IPS DF 6.9 (cell line): ENCODE results near the gene UBR2.
"Not testable (repeated sequence)": the region's sequence is repeated elsewhere in the genome, so short reads cannot be mapped to it uniquely, and the experiment has no call there.

ENCODE experiments used
- DNase-seq: peaks from one replicate; pipeline ENCODE4 v3.0.0-alpha.2; 2013; ENCODE audit warnings: low read depth, low spot score
- H3K27ac ChIP-seq: one replicate; pipeline ENCODE4 v1.5.1; 2013; ENCODE audit warnings: low read length, control low read depth
- H3K27me3 ChIP-seq: 2 replicates; pipeline ENCODE4 v1.6.1; 2013; ENCODE audit warnings: mild to moderate bottlenecking, low read length; ENCODE audit not compliant: control insufficient read depth, insufficient read depth
- H3K36me3 ChIP-seq: 2 replicates; pipeline ENCODE4 v1.6.1; 2013; ENCODE audit warnings: low read length; ENCODE audit not compliant: control insufficient read depth, insufficient read depth
- H3K4me1 ChIP-seq: 2 replicates; pipeline ENCODE4 v1.6.1; 2013; ENCODE audit warnings: low read length; ENCODE audit not compliant: control insufficient read depth, insufficient read depth
- H3K4me3 ChIP-seq: 2 replicates; pipeline ENCODE4 v1.5.1; 2013; ENCODE audit warnings: mild to moderate bottlenecking, low read length
- H3K9me3 ChIP-seq: 2 replicates; pipeline ENCODE4 v1.6.1; 2013; ENCODE audit warnings: low read length, inconsistent platforms; ENCODE audit not compliant: control insufficient read depth, insufficient read depth
- WGBS: extraction: QIAGEN DNeasy Blood & Tissue Kit; methylation state at CpG from one replicate; pipeline ENCODE4 v1.1.7; 2013; ENCODE audit warnings: mixed read lengths, missing lambda C conversion rate; ENCODE audit not compliant: insufficient read length, insufficient coverage; 5-methylcytosine and 5-hydroxymethylcytosine counted together

Gene UBR2

GRCh38 chr6:42569102-42570028, 5.5 kb downstream of the UBR2 start:
- Histone ChIP-seq H3K27ac (no peak overlapping the region), H3K4me3 (no peak overlapping the region)
- DNase-seq: no peak

GRCh38 chr6:42571611-42572342, 7.9 kb downstream of the UBR2 start:
- Histone ChIP-seq H3K4me1 (no peaks in the 10 kb centered on the region), H3K9me3 (no peaks in the 10 kb centered on the region), H3K27me3 (no peaks in the 10 kb centered on the region), H3K36me3 (no peaks in the 10 kb centered on the region), H3K27ac (no peak overlapping the region), H3K4me3 (no peak overlapping the region)
- no peak for DNase-seq
- WGBS: no CpG with 5 or more reads among the region's 7 CpGs

More at GRCh38 chr6:42569102-42570028, 5.5 kb downstream of the UBR2 start:
- Histone ChIP-seq H3K4me1 (no peaks in the 10 kb centered on the region), H3K9me3 (no peaks in the 10 kb centered on the region), H3K36me3 (no peaks in the 10 kb centered on the region), H3K27me3 (no peaks in the 10 kb centered on the region)

GRCh38 chr6:42572523-42572922, 8.7 kb downstream of the UBR2 start:
- DNase-seq: no peak
- no CpG with 5 or more reads among the region's 4 CpGs for WGBS
- Histone ChIP-seq H3K27me3 (no peaks in the 10 kb centered on the region), H3K4me1 (no peaks in the 10 kb centered on the region), H3K27ac (no peak overlapping the region), H3K9me3 (no peaks in the 10 kb centered on the region), H3K4me3 (no peak overlapping the region), H3K36me3 (no peaks in the 10 kb centered on the region)

GRCh38 chr6:42576538-42576937, 12.7 kb downstream of the UBR2 start:
- WGBS: no CpG with 5 or more reads among the region's 7 CpGs
- not testable (repeated sequence) for H3K27me3 ChIP-seq, H3K36me3 ChIP-seq, H3K4me3 ChIP-seq, H3K27ac ChIP-seq, H3K4me1 ChIP-seq, DNase-seq, H3K9me3 ChIP-seq

GRCh38 chr6:42598300-42598699, 34.5 kb downstream of the UBR2 start:
- no peaks in the 10 kb centered on the region for H3K27me3 ChIP-seq
- DNase-seq: no peak
- H3K36me3 ChIP-seq: no peaks in the 10 kb centered on the region
- no peak overlapping the region for H3K27ac ChIP-seq
- no peaks in the 10 kb centered on the region for H3K4me1 ChIP-seq
- H3K4me3 ChIP-seq: no peak overlapping the region
- H3K9me3 ChIP-seq: no peaks in the 10 kb centered on the region
- no CpG with 5 or more reads among the region's 2 CpGs for WGBS

- no peaks in the 10 kb centered on the region for H3K9me3 ChIP-seq
- H3K27ac ChIP-seq: no peak overlapping the region
- H3K27me3 ChIP-seq: no peaks in the 10 kb centered on the region
- no peaks in the 10 kb centered on the region for H3K36me3 ChIP-seq
- no CpG with 5 or more reads among the region's 3 CpGs for WGBS
- no peaks in the 10 kb centered on the region for H3K4me1 ChIP-seq
- DNase-seq: no peak
- no peak overlapping the region for H3K4me3 ChIP-seq
These were observed 35.7 kb downstream of the UBR2 start for GRCh38 chr6:42599558-42599957.

GRCh38 chr6:42604150-42604549, 40.3 kb downstream of the UBR2 start:
- Histone ChIP-seq H3K4me3 (no peak overlapping the region), H3K27ac (no peak overlapping the region), H3K4me1 (no peaks in the 10 kb centered on the region), H3K27me3 (no peaks in the 10 kb centered on the region), H3K36me3 (no peaks in the 10 kb centered on the region), H3K9me3 (no peaks in the 10 kb centered on the region)
- no peak for DNase-seq

GRCh38 chr6:42604699-42605098, 40.9 kb downstream of the UBR2 start:
- H3K36me3 ChIP-seq, H3K27me3 ChIP-seq, H3K27ac ChIP-seq, H3K4me3 ChIP-seq, H3K4me1 ChIP-seq, DNase-seq, H3K9me3 ChIP-seq: not testable (repeated sequence)
- WGBS: no CpG with 5 or more reads among the region's 2 CpGs

GRCh38 chr6:42610416-42610815, 46.6 kb downstream of the UBR2 start:
- WGBS: no CpG with 5 or more reads among the region's 3 CpGs
- no peaks in the 10 kb centered on the region for H3K4me1 ChIP-seq
- no peak for DNase-seq
- no peak overlapping the region for H3K27ac ChIP-seq
- H3K27me3 ChIP-seq: no peaks in the 10 kb centered on the region
- H3K4me3 ChIP-seq: no peak overlapping the region
- H3K36me3 ChIP-seq: no peaks in the 10 kb centered on the region
- no peaks in the 10 kb centered on the region for H3K9me3 ChIP-seq

- no peaks in the 10 kb centered on the region; the same call in 1 of the 2 replicates for H3K36me3 ChIP-seq
- no peaks in the 10 kb centered on the region for H3K4me1 ChIP-seq
- H3K4me3 ChIP-seq: no peak overlapping the region
- H3K27ac ChIP-seq: no peak overlapping the region
- H3K9me3 ChIP-seq: no peaks in the 10 kb centered on the region
- no peaks in the 10 kb centered on the region for H3K27me3 ChIP-seq
- WGBS: no CpG with 5 or more reads among the region's 2 CpGs
- DNase-seq: no peak
These were observed 51.7 kb downstream of the UBR2 start for GRCh38 chr6:42615518-42615917.
